NOMO-1 treated with dmso at 0.1 percent for 144 hours (cell line): Measurements from ENCODE around the gene OAF.
"Not testable (repeated sequence)": the region's sequence is repeated elsewhere in the genome, so short reads cannot be mapped to it uniquely, and the experiment has no call there.

ENCODE experiments used
- DNase-seq: peaks from one replicate; lab custom pipeline; 2025; ENCODE audit not compliant: unreplicated experiment; lab: John Stamatoyannopoulos, UW

The OAF gene

GRCh38 chr11:120210626-120211521 is at the start of gene OAF:
TSS of gene OAF (plus strand) at chr11:120211032. CDS start at chr11:120211280, 248 bp downstream.
- peak; percentile 73 for DNase-seq

- DNase-seq: no peak
These were observed 43.2 kb upstream of the OAF start for GRCh38 chr11:120167659-120168058.

GRCh38 chr11:120168108-120168959 is 42.5 kb upstream of the OAF start:
- no peak for DNase-seq

- DNase-seq: peak; percentile 38
These were observed 41.7 kb upstream of the OAF start for GRCh38 chr11:120168960-120169681.

- no peak for DNase-seq
These were observed 40.7 kb upstream of the OAF start for GRCh38 chr11:120169981-120170698.

- DNase-seq: no peak
These were observed 40.0 kb upstream of the OAF start for GRCh38 chr11:120170741-120171261.

GRCh38 chr11:120172054-120172911 is 38.5 kb upstream of the OAF start:
- peak; percentile 68 for DNase-seq

- no peak for DNase-seq
These were observed 37.7 kb upstream of the OAF start for GRCh38 chr11:120173019-120173705.

GRCh38 chr11:120173807-120174206 is 37.0 kb upstream of the OAF start:
- DNase-seq: no peak

- DNase-seq: peak; percentile 4
These were observed 36.0 kb upstream of the OAF start for GRCh38 chr11:120174866-120175265.

- no peak for DNase-seq
These were observed 32.2 kb upstream of the OAF start for GRCh38 chr11:120178561-120179056.

- DNase-seq: no peak
These were observed 31.7 kb upstream of the OAF start for GRCh38 chr11:120179057-120179672.

GRCh38 chr11:120180063-120180462 is 30.8 kb upstream of the OAF start:
- DNase-seq: not testable (repeated sequence)

- no peak for DNase-seq
These were observed 30.1 kb upstream of the OAF start for GRCh38 chr11:120180551-120181232.

GRCh38 chr11:120181376-120181975 is 29.4 kb upstream of the OAF start:
- no peak for DNase-seq

GRCh38 chr11:120182372-120182771 is 28.5 kb upstream of the OAF start:
- DNase-seq: no peak

GRCh38 chr11:120182790-120183491 is 27.9 kb upstream of the OAF start:
- no peak for DNase-seq
